Stomach (tissue), 9 donors: Measurements from ENCODE around the gene DGCR2. TPM values are rescaled to one million over a fixed set of nuclear protein-coding genes. Genes with fewer than 3 reads are reported as not detected.
A peak's percentile ranks its signal among the peaks of the same experiment; 100 is the strongest.

ENCODE experiments used
- DNase-seq, 2 donors: peaks; one replicate each; pipeline versions ENCODE4 v3.0.0 to v3.0.0-alpha.2; 2013 to 2019
- H3K27ac ChIP-seq, 5 donors: fragments of 200-600 bp in 4 of 5; sonication (generic) in 4 of 5; one replicate each; pipeline ENCODE4 v1.5.1; 2013 to 2019; ENCODE audit warnings: mild to moderate bottlenecking in 1 of 5, moderate library complexity in 1 of 5
- H3K27me3 ChIP-seq, 3 donors: fragments of 200-600 bp; sonication (generic); one replicate each; pipeline ENCODE4 v1.5.1; 2017 to 2019; ENCODE audit warnings: mixed run types in 1 of 3
- H3K36me3 ChIP-seq, 4 donors: fragments of 200-600 bp; sonication (generic); 1 replicate in 3 of 4; 2 replicates in 1 of 4; pipeline ENCODE4 v1.5.1; 2016 to 2019
- H3K4me1 ChIP-seq, 4 donors: fragments of 200-600 bp; sonication (generic); one replicate each; pipeline ENCODE4 v1.5.1; 2016 to 2019
- H3K4me3 ChIP-seq, 4 donors: fragments of 200-600 bp; sonication (generic) in 3 of 4; one replicate each; pipeline ENCODE4 v1.5.1; 2016 to 2019; ENCODE audit warnings: mild to moderate bottlenecking in 1 of 4
- H3K9me3 ChIP-seq, 4 donors: fragments of 200-600 bp; sonication (generic); one replicate each; pipeline ENCODE4 v1.5.1; 2016 to 2019
- CTCF ChIP-seq, 7 experiments: fragments of 450-650 bp in 4 of 7; fragments of 200-600 bp in 3 of 7; sonication (generic) in 3 of 7; IDR thresholded peaks; one replicate each; pipeline ENCODE4 v1.5.1; 2016 to 2019; ENCODE audit warnings: antibody characterized with exemption in 7 of 7, control low read depth in 2 of 7, mild to moderate bottlenecking in 1 of 7
- EP300 ChIP-seq: sonication (generic); formaldehyde crosslinking; IDR thresholded peaks from one replicate; pipeline ENCODE4 v1.6.1; 2017; ENCODE audit warnings: antibody characterized with exemption
- POLR2A ChIP-seq, 4 donors: fragments of 450-650 bp; IDR thresholded peaks; one replicate each; pipeline ENCODE4 v1.6.1; 2016; ENCODE audit warnings: antibody characterized with exemption in 4 of 4, control low read depth in 2 of 4, mild to moderate bottlenecking in 1 of 4, moderate library complexity in 1 of 4
- POLR2AphosphoS5 ChIP-seq, 3 donors: sonication (generic); formaldehyde crosslinking; IDR thresholded peaks; one replicate each; pipeline ENCODE4 v1.6.1; 2016; ENCODE audit warnings: antibody characterized with exemption in 3 of 3
- WGBS, 5 donors: extraction: QIAGEN DNeasy Blood & Tissue Kit in 3 of 5; methylation state at CpG; one replicate each; pipeline versions ENCODE4 v1.1.5 to v1.1.7; 2013 to 2018; 5-methylcytosine and 5-hydroxymethylcytosine counted together
- intact Hi-C: fragments of 100-400 bp; cut with DNase I; formaldehyde crosslinking; loops from one replicate; pipeline ENCODE4 v1.15.1; 2023; ENCODE audit warnings: low total_unique reads
- polyA plus RNA-seq, 3 donors: library from polyadenylated mRNA; stranded (reverse); fragments of 200-250 nt; gene quantifications; one replicate each; pipeline ENCODE4 v1.2.3, GENCODE V29; 2013
- total RNA-seq, 5 donors: library from RNA; depleted of rRNA; stranded (reverse); fragments of >200 nt; gene quantifications; one replicate each; pipeline versions ENCODE4 v1.1.0 to v1.2.3, GENCODE V29; 2014 to 2016
- donor health status: healthy with polysubstance abuse.
- donor health status: Bipolar disorder and iron deficiency.
- donor health status: healthy.

The DGCR2 gene
- total and polyA plus RNA-seq, 8 donors: 5.0 to 75.3 (median 35.6) TPM

GRCh38 chr22:19059481-19060278, 62.5 kb downstream of the DGCR2 start:
- Histone ChIP-seq H3K4me3 (no peak overlapping the region), H3K9me3 (no peaks in the 10 kb centered on the region), H3K4me1 (peaks cover 0 to 47% (median 41%) of the 10 kb centered on the region in 4 donors), H3K27me3 (no peaks in the 10 kb centered on the region), H3K27ac (no peak overlapping the region), H3K36me3 (peaks cover 58 to 100% (median 99%) of the 10 kb centered on the region in 4 donors)
- 78 to 88% (median 79%) methylated on average over 17 to 20 of the region's 20 CpGs for WGBS, 5 donors
- peak in 1 of 2 donors; percentile 41 for DNase-seq
- intact Hi-C loops: no loop called here
- no peak for TF ChIP-seq POLR2AphosphoS5 (IDR thresholded peaks at IDR 0.05)
- no peak for TF ChIP-seq POLR2A (IDR thresholded peaks at IDR 0.05)
- no peak for TF ChIP-seq CTCF (IDR thresholded peaks at IDR 0.05)
- TF ChIP-seq EP300: no peak

GRCh38 chr22:19058713-19059451, 63.3 kb downstream of the DGCR2 start:
- peaks cover 0 to 47% (median 38%) of the 10 kb centered on the region in 4 donors for H3K4me1 ChIP-seq
- H3K9me3 ChIP-seq: no peaks in the 10 kb centered on the region
- peak in 1 of 2 donors; percentile 28 for DNase-seq
- intact Hi-C loops: no loop called here
- H3K27me3 ChIP-seq: no peaks in the 10 kb centered on the region
- peak overlapping the region in 3 of 5 donors; percentile 2 to 29 (median 4) for H3K27ac ChIP-seq
- WGBS, 5 donors: 62 to 80% (median 71%) methylated on average over 14 to 16 of the region's 16 CpGs
- peaks cover 53 to 100% (median 99%) of the 10 kb centered on the region in 4 donors for H3K36me3 ChIP-seq
- H3K4me3 ChIP-seq: no peak overlapping the region
- TF ChIP-seq EP300 (no peak), CTCF (IDR thresholded peaks at IDR 0.05) (no peak), POLR2A (IDR thresholded peaks at IDR 0.05) (no peak), POLR2AphosphoS5 (IDR thresholded peaks at IDR 0.05) (no peak)

GRCh38 chr22:19057999-19058491, 64.2 kb downstream of the DGCR2 start:
- DNase-seq: peak in 1 of 2 donors; percentile 17
- 56 to 83% (median 66%) methylated on average over 4 of the region's 4 CpGs for WGBS, 5 donors
- TF ChIP-seq POLR2AphosphoS5 (IDR thresholded peaks at IDR 0.05) (no peak), POLR2A (IDR thresholded peaks at IDR 0.05) (no peak), EP300 (no peak), CTCF (IDR thresholded peaks at IDR 0.05) (no peak)

GRCh38 chr22:19057539-19057938, 64.7 kb downstream of the DGCR2 start:
- Histone ChIP-seq H3K27ac (no peak overlapping the region), H3K4me1 (peaks cover 0 to 39% (median 32%) of the 10 kb centered on the region in 4 donors), H3K36me3 (peaks cover 59 to 100% (median 99%) of the 10 kb centered on the region in 4 donors), H3K9me3 (no peaks in the 10 kb centered on the region), H3K4me3 (no peak overlapping the region), H3K27me3 (no peaks in the 10 kb centered on the region)
- TF ChIP-seq POLR2A (IDR thresholded peaks at IDR 0.05): no peak
- no peak for TF ChIP-seq EP300
- no peak for TF ChIP-seq POLR2AphosphoS5 (IDR thresholded peaks at IDR 0.05)
- no peak for TF ChIP-seq CTCF (IDR thresholded peaks at IDR 0.05)
- DNase-seq: peak in 1 of 2 donors; percentile 24
- intact Hi-C loops: no loop called here
- WGBS, 5 donors: 57 to 75% (median 68%) methylated on average over 8 of the region's 8 CpGs

More at GRCh38 chr22:19057999-19058491, 64.2 kb downstream of the DGCR2 start:
- Histone ChIP-seq H3K36me3 (peaks cover 55 to 100% (median 99%) of the 10 kb centered on the region in 4 donors), H3K9me3 (no peaks in the 10 kb centered on the region), H3K27me3 (no peaks in the 10 kb centered on the region), H3K4me1 (peaks cover 0 to 45% (median 35%) of the 10 kb centered on the region in 4 donors), H3K4me3 (no peak overlapping the region), H3K27ac (peak overlapping the region in 1 of 5 donors; percentile 26)
- intact Hi-C loops: no loop called here
